ENCODE data around the gene TMEM272. TPM values are rescaled to one million over a fixed set of nuclear protein-coding genes. Genes with fewer than 3 reads are reported as not detected.

The TMEM272 gene
- total RNA-seq, 1 experiment from 2014 or later: not detected

GRCh38 chr13:51803422-51804294 is 41.3 kb downstream of the TMEM272 start, which contains the start of gene DHRS12:
DHRS12 (minus strand) TSS chr13:51804163; CDS start chr13:51799659, 4,504 bp downstream.
- peak; percentile 84 for DNase-seq (ENCODE audit: unreplicated experiment)
- ChIA-PET CTCF (interaction anchor here (0.6 kb wide), 1 partner anchor 621 kb away, joined by 3 read pairs; no protein-coding TSS in a partner anchor), POLR2A (interaction anchor here (0.9 to 3.3 kb wide), 7 partner anchors 12 to 354 kb away, joined by 3 to 16 read pairs (median 4); partner anchors contain the start of gene INTS6)
- BruUV-seq (replicated peaks): no TSS peak
- Mint-ChIP-seq H3K27ac (ENCODE audit: low read depth, unreplicated experiment) (peak within 1 kb of the TSS; percentile 87), H3K4me3 (ENCODE audit: unreplicated experiment) (peak within 1 kb of the TSS; percentile 74), H3K36me3 (ENCODE audit: insufficient read depth, unreplicated experiment) (no peaks in the 10 kb centered on the region), H3K9me3 (ENCODE audit: unreplicated experiment) (no peaks in the 10 kb centered on the region), H3K4me1 (ENCODE audit: insufficient read depth, unreplicated experiment) (peaks cover 16% of the 10 kb centered on the region), H3K27me3 (ENCODE audit: insufficient read depth, unreplicated experiment) (no peaks in the 10 kb centered on the region)
- TF ChIP-seq CTCF (IDR thresholded peaks at IDR 0.05; ENCODE audit: unreplicated experiment): no peak
- intact Hi-C loops (cut with micrococcal nuclease): no loop called here

- intact Hi-C loops (cut with micrococcal nuclease): no loop called here
- CTCF ChIA-PET: interaction anchor here (0.5 to 0.7 kb wide), 5 partner anchors 13 to 672 kb away, joined by 3 to 4 read pairs (median 3); no protein-coding TSS in a partner anchor
Observed at GRCh38 chr13:51802631-51803418, 42.2 kb downstream of the TMEM272 start.

GRCh38 chr13:51801631-51802099 is 43.3 kb downstream of the TMEM272 start:
- POLR2A ChIA-PET: interaction anchor here (0.7 to 3.3 kb wide), 15 partner anchors 8 to 428 kb away, joined by 3 to 16 read pairs (median 3); partner anchors contain the start of gene INTS6
- no peaks in the 10 kb centered on the region for H3K27me3 Mint-ChIP-seq (ENCODE audit: insufficient read depth, unreplicated experiment)
- no peaks in the 10 kb centered on the region for H3K36me3 Mint-ChIP-seq (ENCODE audit: insufficient read depth, unreplicated experiment)
- CTCF ChIA-PET: interaction anchor here (0.8 to 1.7 kb wide), 6 partner anchors 10 to 676 kb away, joined by 4 to 6 read pairs (median 4); no protein-coding TSS in a partner anchor
- no peak for TF ChIP-seq CTCF (IDR thresholded peaks at IDR 0.05; ENCODE audit: unreplicated experiment)
- H3K9me3 Mint-ChIP-seq (ENCODE audit: unreplicated experiment): no peaks in the 10 kb centered on the region
- BruUV-seq (replicated peaks): no TSS peak
- peak overlapping the region; percentile 12 for H3K4me3 Mint-ChIP-seq (ENCODE audit: unreplicated experiment)
- peak; percentile 38 for DNase-seq (ENCODE audit: unreplicated experiment)
- H3K27ac Mint-ChIP-seq (ENCODE audit: low read depth, unreplicated experiment): peak overlapping the region; percentile 63
- intact Hi-C loops (cut with micrococcal nuclease): no loop called here
- H3K4me1 Mint-ChIP-seq (ENCODE audit: insufficient read depth, unreplicated experiment): peaks cover 14% of the 10 kb centered on the region

More at GRCh38 chr13:51802631-51803418, 42.2 kb downstream of the TMEM272 start:
- H3K4me3 Mint-ChIP-seq (ENCODE audit: unreplicated experiment): peak overlapping the region; percentile 74
- DNase-seq (ENCODE audit: unreplicated experiment): no peak
- H3K27ac Mint-ChIP-seq (ENCODE audit: low read depth, unreplicated experiment): peak overlapping the region; percentile 87
- no peaks in the 10 kb centered on the region for H3K36me3 Mint-ChIP-seq (ENCODE audit: insufficient read depth, unreplicated experiment)
- H3K27me3 Mint-ChIP-seq (ENCODE audit: insufficient read depth, unreplicated experiment): no peaks in the 10 kb centered on the region
- TSS peak; percentile 74 for BruUV-seq (replicated peaks)
- H3K9me3 Mint-ChIP-seq (ENCODE audit: unreplicated experiment): no peaks in the 10 kb centered on the region
- TF ChIP-seq CTCF (IDR thresholded peaks at IDR 0.05; ENCODE audit: unreplicated experiment): no peak
- peaks cover 16% of the 10 kb centered on the region for H3K4me1 Mint-ChIP-seq (ENCODE audit: insufficient read depth, unreplicated experiment)
- POLR2A ChIA-PET: interaction anchor here (0.6 to 3.3 kb wide), 20 partner anchors 9 to 405 kb away, joined by 3 to 16 read pairs (median 3); partner anchors contain the start of gene INTS6
